ENCODE results near the gene MAP3K5. TPM values are rescaled to one million over a fixed set of nuclear protein-coding genes. Genes with fewer than 3 reads are reported as not detected.

MAP3K5 gene
- total and polyA plus RNA-seq, 2 of the 8 experiments (the other 6 are each of a cell fraction or from before 2014, with no cell fraction given): 0.63 to 2.6 TPM

GRCh38 chr6:136771306-136771705, 21.0 kb downstream of the MAP3K5 start:
- no peak overlapping the region for H2AK5ac ChIP-seq (ENCODE audit: low read depth, low read length)
- H3K9me3 ChIP-seq (ENCODE audit: insufficient read depth in 2 of 2, low read depth in 1 of 2, low read length in 1 of 2): no peaks in the 10 kb centered on the region
- no peak overlapping the region for H3K4me2 ChIP-seq (ENCODE audit: insufficient read depth in 1 of 2, low read depth in 2 of 2, low read length in 2 of 2)
- no peak overlapping the region for H3K14ac ChIP-seq (ENCODE audit: insufficient read length)
- H3K79me1 ChIP-seq (ENCODE audit: low read depth, low read length): no peaks in the 10 kb centered on the region
- no peak overlapping the region for H3K9ac ChIP-seq (replicated peaks in 1 of 4; ENCODE audit: extremely low read depth in 1 of 4, low read depth in 3 of 4, low read length in 3 of 4)
- H2BK120ac ChIP-seq (replicated peaks; ENCODE audit: low read depth, low read length): no peak overlapping the region
- peaks cover 3 to 5% (median 4%) of the 10 kb centered on the region in 4 experiments; a peak in 5 of 7 replicates for H3K4me1 ChIP-seq (replicated peaks in 1 of 4; ENCODE audit: control insufficient read depth in 3 of 4, insufficient read depth in 4 of 4, low read length in 3 of 4)
- H3K4ac ChIP-seq (replicated peaks; ENCODE audit: insufficient read length, low read depth, low read length): no peak overlapping the region
- POLR2A ChIA-PET (ENCODE audit: partially characterized antibody): interaction anchor here (0.7 to 1.2 kb wide), 3 partner anchors 15 to 1195 kb away, joined by 3 read pairs; no protein-coding TSS in a partner anchor
- no peak overlapping the region for H3K23ac ChIP-seq (ENCODE audit: insufficient read length)
- FAIRE-seq (no peak), DNase-seq (ENCODE audit: low read depth in 1 of 2, low spot score in 2 of 2) (no peak)
- TF ChIP-seq BACH1 (IDR thresholded peaks at IDR 0.05; ENCODE audit: low read length): no peak
- TF ChIP-seq YY1 (IDR thresholded peaks at IDR 0.05; ENCODE audit: low read depth, low read length): no peak
- H3K18ac ChIP-seq (ENCODE audit: extremely low read depth, low read length): no peak overlapping the region
- no peaks in the 10 kb centered on the region for H3K79me2 ChIP-seq (ENCODE audit: control insufficient read depth in 1 of 2, insufficient read depth in 2 of 2, low read length in 2 of 2)
- 85% methylated on average over 2 of the region's 2 CpGs; no CpG with 5 or more reads in 1 of the 2 experiments for WGBS, 2 experiments (ENCODE audit: extremely low coverage in 1 of 2, insufficient coverage in 1 of 2, insufficient read length in 1 of 2, insufficient replicate concordance in 2 of 2, low coverage in 1 of 2, low lambda C conversion rate in 2 of 2, missing lambda C conversion rate in 1 of 2)
- H3K27me3 ChIP-seq (replicated peaks in 1 of 4; ENCODE audit: control insufficient read depth in 3 of 4, extremely low read depth in 1 of 4, insufficient read depth in 3 of 4, low read length in 3 of 4): no peaks in the 10 kb centered on the region
- H4K5ac ChIP-seq (ENCODE audit: insufficient read length, low read depth, low read length): no peak overlapping the region
- CTCF ChIA-PET (ENCODE audit: partially characterized antibody): interaction anchor here (0.6 to 1.4 kb wide), 6 partner anchors 21 to 92 kb away, joined by 3 to 6 read pairs (median 4); partner anchors contain the start of gene MAP3K5
- no peak overlapping the region for H2BK20ac ChIP-seq (ENCODE audit: low read length)
- H3K4me3 ChIP-seq (ENCODE audit: extremely low read depth in 1 of 4, insufficient read depth in 2 of 4, low read depth in 3 of 4, low read length in 4 of 4): no peak overlapping the region
- H2BK5ac ChIP-seq (ENCODE audit: low read depth, low read length): no peak overlapping the region
- H3K23me2 ChIP-seq (ENCODE audit: low read depth, low read length): no peaks in the 10 kb centered on the region
- H2BK12ac ChIP-seq (ENCODE audit: low read depth, low read length): no peak overlapping the region
- H4K20me1 ChIP-seq (replicated peaks in 1 of 2; ENCODE audit: control insufficient read depth in 1 of 2, insufficient read depth in 2 of 2, low read length in 2 of 2): no peaks in the 10 kb centered on the region
- H4K91ac ChIP-seq (replicated peaks; ENCODE audit: insufficient read length, low read length): no peak overlapping the region
- no peaks in the 10 kb centered on the region for H3K36me3 ChIP-seq (ENCODE audit: control insufficient read depth in 2 of 4, insufficient read depth in 4 of 4, low read length in 3 of 4)
- H2AFZ ChIP-seq (ENCODE audit: low read length): no peak overlapping the region
- no peak overlapping the region for H2BK15ac ChIP-seq (ENCODE audit: low read length)
- H3K56ac ChIP-seq (replicated peaks; ENCODE audit: insufficient read length, low read depth, low read length): no peak overlapping the region
- no peak overlapping the region for H4K8ac ChIP-seq (ENCODE audit: extremely low read depth, insufficient read depth, low read length)
- H3K27ac ChIP-seq (ENCODE audit: low read depth, low read length): no peak overlapping the region

Data from H1 (cell line).